HCT116 (cell line): ENCODE measurements around the gene TOR1AIP1. TPM values are rescaled to one million over a fixed set of nuclear protein-coding genes. Genes with fewer than 3 reads are reported as not detected.

ENCODE experiments used
- ATAC-seq: fragments of 200-7000 bp; cut with Tn5 transposase; 2 replicates; pipeline ENCODE4 v1.9.1; 2020; ENCODE audit warnings: mild to moderate bottlenecking, moderate library complexity
- BruUV-seq: library from RNA; stranded (reverse); fragments of 400-500 nt; replicated peaks from 2 replicates; lab custom pipeline; 2021; lab: Mats Ljungman, UMichigan
- CTCF ChIA-PET: fragments of 300-600 bp; sonication (Branson Sonifier 250); formaldehyde crosslinking; loops from one replicate; lab custom pipeline; 2021; ENCODE audit warnings: antibody characterized with exemption; lab: Charles Lee
- POLR2A ChIA-PET: fragments of 300-600, 350-600 bp; sonication (Branson Sonifier 250); formaldehyde crosslinking; loops from one replicate; lab custom pipeline; 2021; ENCODE audit warnings: antibody characterized with exemption; lab: Charles Lee
- RAD21 ChIA-PET, 2 experiments: fragments of 300-600 bp; sonication (Branson Sonifier 250); formaldehyde crosslinking; loops; one replicate each; lab custom pipeline; 2023; ENCODE audit warnings: low total read pairs in 2 of 2; ENCODE audit not compliant: uncharacterized antibody in 2 of 2, unreplicated experiment in 2 of 2, low non-redundant PET in 1 of 2; lab: Charles Lee
- DNase-seq: peaks from one replicate; pipeline ENCODE4 v3.0.0-alpha.2; 2010; ENCODE audit warnings: low read depth, low spot score
- H2AFZ ChIP-seq: fragments of 200-600 bp; shearing (Covaris generic), sonication (generic); 2 replicates; pipeline ENCODE4 v1.6.1; 2017; ENCODE audit warnings: low read depth, mixed run types, mixed read lengths, antibody characterized with exemption, low read length; ENCODE audit not compliant: poor library complexity, severe bottlenecking
- H3K27ac ChIP-seq: 2 replicates; pipeline ENCODE4 v1.5.1; 2012; ENCODE audit warnings: low read depth, low read length
- H3K27me3 ChIP-seq: fragments of 200-600 bp; sonication (generic); 2 replicates; pipeline ENCODE4 v1.6.1; 2016; ENCODE audit warnings: mixed run types, low read length, mixed read lengths; ENCODE audit not compliant: insufficient read depth
- H3K36me3 ChIP-seq, 2 experiments: fragments of 200-500 bp in 1 of 2; fragments of 200-600 bp in 1 of 2; sonication (Bioruptor generic) in 1 of 2; sonication (generic) in 1 of 2; 2 replicates each; pipeline versions ENCODE4 v1.5.1 to v1.6.1; 2014 to 2016; ENCODE audit warnings: low read length in 2 of 2, inconsistent platforms in 1 of 2, mixed read lengths in 1 of 2, mixed run types in 1 of 2; ENCODE audit not compliant: insufficient read depth in 2 of 2, control insufficient read depth in 1 of 2
- H3K4me1 ChIP-seq, 2 experiments: fragments of 200-600 bp in 1 of 2; sonication (generic) in 1 of 2; 2 replicates each; pipeline versions ENCODE4 v1.5.1 to v1.6.1; 2012 to 2017; ENCODE audit warnings: low read length in 2 of 2, inconsistent platforms in 1 of 2, mild to moderate bottlenecking in 1 of 2, mixed read lengths in 1 of 2, mixed run types in 1 of 2, moderate library complexity in 1 of 2; ENCODE audit not compliant: insufficient read depth in 2 of 2, control insufficient read depth in 1 of 2
- H3K4me2 ChIP-seq: fragments of 200-600 bp; sonication (generic); 2 replicates; pipeline ENCODE4 v1.6.1; 2017; ENCODE audit warnings: mixed run types, low read length, mixed read lengths
- H3K4me3 ChIP-seq, 2 experiments: fragments of 200-600 bp in 1 of 2; sonication (generic) in 1 of 2; replicated peaks in 1 of 2; 2 replicates each; pipeline ENCODE4 v1.5.1; 2011 to 2016; ENCODE audit warnings: low read length in 2 of 2, control low read depth in 1 of 2, low read depth in 1 of 2, mild to moderate bottlenecking in 1 of 2, mixed read lengths in 1 of 2, mixed run types in 1 of 2
- H3K79me2 ChIP-seq: fragments of 200-600 bp; sonication (generic); 2 replicates; pipeline ENCODE4 v1.6.1; 2017; ENCODE audit warnings: mild to moderate bottlenecking, mixed run types, low read length, moderate library complexity, mixed read lengths; ENCODE audit not compliant: insufficient read depth
- H3K9ac ChIP-seq: fragments of 200-600 bp; sonication (generic); 2 replicates; pipeline ENCODE4 v1.6.1; 2016; ENCODE audit warnings: low read length, mixed read lengths
- H3K9me2 ChIP-seq: fragments of 200-600 bp; sonication (generic), shearing (Covaris generic); 2 replicates; pipeline ENCODE4 v1.6.1; 2017; ENCODE audit warnings: mixed run types, mild to moderate bottlenecking, moderate library complexity; ENCODE audit not compliant: insufficient read depth
- H3K9me3 ChIP-seq, 2 experiments: fragments of 200-500 bp in 1 of 2; fragments of 200-600 bp in 1 of 2; sonication (Bioruptor generic) in 1 of 2; sonication (generic) in 1 of 2; 2 replicates each; pipeline ENCODE4 v1.6.1; 2014 to 2017; ENCODE audit warnings: low read length in 2 of 2, mixed read lengths in 2 of 2, inconsistent platforms in 1 of 2, low read depth in 1 of 2, mild to moderate bottlenecking in 1 of 2, mixed run types in 1 of 2, moderate library complexity in 1 of 2; ENCODE audit not compliant: control insufficient read depth in 1 of 2, insufficient read depth in 1 of 2
- H4K20me1 ChIP-seq: fragments of 200-600 bp; sonication (generic), shearing (Covaris generic); 2 replicates; pipeline ENCODE4 v1.6.1; 2017; ENCODE audit warnings: mixed run types, mild to moderate bottlenecking, moderate library complexity; ENCODE audit not compliant: insufficient read depth
- CBX3 ChIP-seq: IDR thresholded peaks from 2 replicates; pipeline ENCODE4 v1.6.1; 2012; ENCODE audit warnings: low read depth
- EGR1 ChIP-seq: IDR thresholded peaks from 2 replicates; pipeline ENCODE4 v1.6.1; 2012; ENCODE audit warnings: low read depth
- ELF1 ChIP-seq: IDR thresholded peaks from 2 replicates; pipeline ENCODE4 v1.6.1; 2012; ENCODE audit warnings: low read depth, borderline replicate concordance
- EZH2 ChIP-seq: fragments of 200-600 bp; sonication (generic); IDR thresholded peaks from 2 replicates; pipeline ENCODE4 v1.6.1; 2017; ENCODE audit warnings: antibody characterized with exemption, mixed run types
- EZH2phosphoT487 ChIP-seq: fragments of 200-600 bp; IDR thresholded peaks from 2 replicates; pipeline ENCODE4 v1.6.1; 2018; ENCODE audit warnings: antibody characterized with exemption, borderline replicate concordance
- FOSL1 ChIP-seq: IDR thresholded peaks from 2 replicates; pipeline ENCODE4 v1.6.1; 2012; ENCODE audit warnings: low read depth
- JUND ChIP-seq: IDR thresholded peaks from 2 replicates; pipeline ENCODE4 v1.6.1; 2012
- POLR2A ChIP-seq: IDR thresholded peaks from 2 replicates; pipeline ENCODE4 v1.7.0; 2011; ENCODE audit warnings: borderline replicate concordance; ENCODE audit not compliant: insufficient read depth, insufficient read length; ENCODE audit errors: extremely low read depth
- RAD21 ChIP-seq: IDR thresholded peaks from 2 replicates; pipeline ENCODE4 v1.6.1; 2012; ENCODE audit warnings: low read depth, mild to moderate bottlenecking
- SIN3A ChIP-seq: IDR thresholded peaks from 2 replicates; pipeline ENCODE4 v1.6.1; 2012; ENCODE audit warnings: low read depth
- SRF ChIP-seq: IDR thresholded peaks from 2 replicates; pipeline ENCODE4 v1.6.1; 2012; ENCODE audit warnings: low read depth
- TCF7L2 ChIP-seq: IDR thresholded peaks from 2 replicates; pipeline ENCODE4 v1.7.0; 2011; ENCODE audit warnings: borderline replicate concordance, inconsistent platforms; ENCODE audit not compliant: insufficient read depth, insufficient read length; ENCODE audit errors: extremely low read depth
- YY1 ChIP-seq: IDR thresholded peaks from 2 replicates; pipeline ENCODE4 v1.6.1; 2011; ENCODE audit warnings: low read length, low read depth, moderate library complexity, mild to moderate bottlenecking; ENCODE audit not compliant: insufficient replicate concordance; ENCODE audit errors: extremely low read depth
- ZFX ChIP-seq: fragments of 450-650 bp; IDR thresholded peaks from 2 replicates; pipeline ENCODE4 v1.6.1; 2017
- intact Hi-C: fragments of 100-400 bp; cut with micrococcal nuclease; formaldehyde crosslinking; loops from 2 replicates; pipeline ENCODE4 v1.10.0; 2022
- total RNA-seq: library from RNA; stranded (reverse); gene quantifications from one replicate; pipeline ENCODE4 v1.2.1, GENCODE V29; 2021; ENCODE audit not compliant: unreplicated experiment
- TF ChIP-seq, protein P1 (sequence below): IDR thresholded peaks from 2 replicates; pipeline ENCODE4 v1.6.1; 2012
- TF ChIP-seq, protein P2 (sequence below), 3 experiments: fragments of 200-600 bp in 1 of 3; sonication (generic) in 1 of 3; IDR thresholded peaks in 2 of 3; conservative IDR thresholded peaks in 1 of 3; 2 replicates each; pipeline ENCODE4 v1.5.1; 2012 to 2017; ENCODE audit warnings: low read depth in 2 of 3, low read length in 2 of 3, antibody characterized with exemption in 1 of 3, borderline replicate concordance in 1 of 3, control low read depth in 1 of 3, mild to moderate bottlenecking in 1 of 3, mixed read lengths in 1 of 3, mixed run types in 1 of 3, moderate library complexity in 1 of 3; ENCODE audit not compliant: insufficient read depth in 1 of 3
- TF ChIP-seq, protein P3 (sequence below): IDR thresholded peaks from 2 replicates; pipeline ENCODE4 v1.6.1; 2011; ENCODE audit warnings: mild to moderate bottlenecking, low read length, moderate library complexity; ENCODE audit not compliant: insufficient replicate concordance; ENCODE audit errors: extremely low read depth
- TF ChIP-seq, protein P4 (sequence below): IDR thresholded peaks from 2 replicates; pipeline ENCODE4 v1.6.1; 2012; ENCODE audit warnings: low read depth

The TOR1AIP1 gene
- total RNA-seq, 1 experiment from 2014 or later: 30.5 TPM

DNA sequence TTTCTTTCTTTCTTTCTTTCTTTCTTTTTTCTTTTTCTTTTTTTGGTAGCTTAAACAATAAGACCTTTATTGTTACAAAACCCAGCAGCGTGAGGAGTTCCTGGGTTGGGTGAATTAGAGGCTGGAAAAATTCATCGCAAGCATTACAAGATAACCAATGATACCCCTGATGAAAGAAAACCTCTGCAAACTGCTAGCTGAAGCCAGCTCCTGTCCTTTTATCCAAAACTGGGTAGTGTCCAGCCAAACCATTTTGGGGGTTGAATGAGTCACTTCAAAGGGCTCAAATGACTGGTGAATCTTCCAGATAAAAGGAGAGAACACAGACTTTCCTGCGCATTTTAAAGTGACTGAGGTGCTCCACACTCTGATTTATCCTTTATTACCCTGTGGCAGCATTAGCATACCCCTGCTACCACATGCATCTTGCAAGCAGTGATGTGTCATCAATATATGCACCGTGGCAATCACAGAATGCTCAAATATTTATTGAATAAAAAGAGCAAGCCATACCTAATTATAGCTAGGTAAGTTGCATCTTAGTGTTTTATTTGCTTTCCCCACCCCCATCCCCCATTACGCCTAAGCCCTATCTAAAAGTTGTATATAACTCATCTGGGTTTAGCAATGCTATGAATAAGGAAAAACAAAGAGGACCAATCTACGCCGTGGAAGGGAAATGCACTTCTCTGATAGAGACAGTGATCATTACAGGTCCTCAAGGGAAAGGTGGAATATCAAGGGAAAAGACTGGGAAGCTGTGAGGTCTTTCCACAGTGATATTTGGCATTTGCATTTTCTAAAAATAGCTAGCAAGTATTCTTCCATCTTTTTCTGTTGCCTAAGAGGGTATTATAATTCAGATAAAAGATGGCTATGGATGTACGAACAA, 40.1 kb downstream of the TOR1AIP1 start:
- CTCF ChIA-PET: no interaction called here
- no peaks in the 10 kb centered on the region for H3K79me2 ChIP-seq
- no peak overlapping the region for H3K4me3 ChIP-seq
- H4K20me1 ChIP-seq: no peaks in the 10 kb centered on the region
- TF ChIP-seq EGR1 (no peak), SRF (no peak), JUND (no peak), ELF1 (no peak), SIN3A (no peak), FOSL1 (no peak), EZH2 (no peak), TCF7L2 (no peak), CBX3 (no peak), RAD21 (no peak), POLR2A (no peak), ZFX (no peak), EZH2phosphoT487 (no peak), YY1 (no peak)
- TF ChIP-seq, protein P1, sequence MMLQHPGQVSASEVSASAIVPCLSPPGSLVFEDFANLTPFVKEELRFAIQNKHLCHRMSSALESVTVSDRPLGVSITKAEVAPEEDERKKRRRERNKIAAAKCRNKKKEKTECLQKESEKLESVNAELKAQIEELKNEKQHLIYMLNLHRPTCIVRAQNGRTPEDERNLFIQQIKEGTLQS: no peak
- TF ChIP-seq, protein P2, sequence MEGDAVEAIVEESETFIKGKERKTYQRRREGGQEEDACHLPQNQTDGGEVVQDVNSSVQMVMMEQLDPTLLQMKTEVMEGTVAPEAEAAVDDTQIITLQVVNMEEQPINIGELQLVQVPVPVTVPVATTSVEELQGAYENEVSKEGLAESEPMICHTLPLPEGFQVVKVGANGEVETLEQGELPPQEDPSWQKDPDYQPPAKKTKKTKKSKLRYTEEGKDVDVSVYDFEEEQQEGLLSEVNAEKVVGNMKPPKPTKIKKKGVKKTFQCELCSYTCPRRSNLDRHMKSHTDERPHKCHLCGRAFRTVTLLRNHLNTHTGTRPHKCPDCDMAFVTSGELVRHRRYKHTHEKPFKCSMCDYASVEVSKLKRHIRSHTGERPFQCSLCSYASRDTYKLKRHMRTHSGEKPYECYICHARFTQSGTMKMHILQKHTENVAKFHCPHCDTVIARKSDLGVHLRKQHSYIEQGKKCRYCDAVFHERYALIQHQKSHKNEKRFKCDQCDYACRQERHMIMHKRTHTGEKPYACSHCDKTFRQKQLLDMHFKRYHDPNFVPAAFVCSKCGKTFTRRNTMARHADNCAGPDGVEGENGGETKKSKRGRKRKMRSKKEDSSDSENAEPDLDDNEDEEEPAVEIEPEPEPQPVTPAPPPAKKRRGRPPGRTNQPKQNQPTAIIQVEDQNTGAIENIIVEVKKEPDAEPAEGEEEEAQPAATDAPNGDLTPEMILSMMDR (IDR thresholded peaks at IDR 0.05 in 2 of 3, conservative IDR thresholded peaks at IDR 0.05 in 1 of 3; ENCODE audit: borderline replicate concordance in 1 of 3, insufficient read depth in 1 of 3, low read depth in 2 of 3, low read length in 2 of 3): no peak
- TF ChIP-seq, protein P3, sequence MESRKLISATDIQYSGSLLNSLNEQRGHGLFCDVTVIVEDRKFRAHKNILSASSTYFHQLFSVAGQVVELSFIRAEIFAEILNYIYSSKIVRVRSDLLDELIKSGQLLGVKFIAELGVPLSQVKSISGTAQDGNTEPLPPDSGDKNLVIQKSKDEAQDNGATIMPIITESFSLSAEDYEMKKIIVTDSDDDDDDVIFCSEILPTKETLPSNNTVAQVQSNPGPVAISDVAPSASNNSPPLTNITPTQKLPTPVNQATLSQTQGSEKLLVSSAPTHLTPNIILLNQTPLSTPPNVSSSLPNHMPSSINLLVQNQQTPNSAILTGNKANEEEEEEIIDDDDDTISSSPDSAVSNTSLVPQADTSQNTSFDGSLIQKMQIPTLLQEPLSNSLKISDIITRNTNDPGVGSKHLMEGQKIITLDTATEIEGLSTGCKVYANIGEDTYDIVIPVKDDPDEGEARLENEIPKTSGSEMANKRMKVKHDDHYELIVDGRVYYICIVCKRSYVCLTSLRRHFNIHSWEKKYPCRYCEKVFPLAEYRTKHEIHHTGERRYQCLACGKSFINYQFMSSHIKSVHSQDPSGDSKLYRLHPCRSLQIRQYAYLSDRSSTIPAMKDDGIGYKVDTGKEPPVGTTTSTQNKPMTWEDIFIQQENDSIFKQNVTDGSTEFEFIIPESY: no peak
- TF ChIP-seq, protein P4, sequence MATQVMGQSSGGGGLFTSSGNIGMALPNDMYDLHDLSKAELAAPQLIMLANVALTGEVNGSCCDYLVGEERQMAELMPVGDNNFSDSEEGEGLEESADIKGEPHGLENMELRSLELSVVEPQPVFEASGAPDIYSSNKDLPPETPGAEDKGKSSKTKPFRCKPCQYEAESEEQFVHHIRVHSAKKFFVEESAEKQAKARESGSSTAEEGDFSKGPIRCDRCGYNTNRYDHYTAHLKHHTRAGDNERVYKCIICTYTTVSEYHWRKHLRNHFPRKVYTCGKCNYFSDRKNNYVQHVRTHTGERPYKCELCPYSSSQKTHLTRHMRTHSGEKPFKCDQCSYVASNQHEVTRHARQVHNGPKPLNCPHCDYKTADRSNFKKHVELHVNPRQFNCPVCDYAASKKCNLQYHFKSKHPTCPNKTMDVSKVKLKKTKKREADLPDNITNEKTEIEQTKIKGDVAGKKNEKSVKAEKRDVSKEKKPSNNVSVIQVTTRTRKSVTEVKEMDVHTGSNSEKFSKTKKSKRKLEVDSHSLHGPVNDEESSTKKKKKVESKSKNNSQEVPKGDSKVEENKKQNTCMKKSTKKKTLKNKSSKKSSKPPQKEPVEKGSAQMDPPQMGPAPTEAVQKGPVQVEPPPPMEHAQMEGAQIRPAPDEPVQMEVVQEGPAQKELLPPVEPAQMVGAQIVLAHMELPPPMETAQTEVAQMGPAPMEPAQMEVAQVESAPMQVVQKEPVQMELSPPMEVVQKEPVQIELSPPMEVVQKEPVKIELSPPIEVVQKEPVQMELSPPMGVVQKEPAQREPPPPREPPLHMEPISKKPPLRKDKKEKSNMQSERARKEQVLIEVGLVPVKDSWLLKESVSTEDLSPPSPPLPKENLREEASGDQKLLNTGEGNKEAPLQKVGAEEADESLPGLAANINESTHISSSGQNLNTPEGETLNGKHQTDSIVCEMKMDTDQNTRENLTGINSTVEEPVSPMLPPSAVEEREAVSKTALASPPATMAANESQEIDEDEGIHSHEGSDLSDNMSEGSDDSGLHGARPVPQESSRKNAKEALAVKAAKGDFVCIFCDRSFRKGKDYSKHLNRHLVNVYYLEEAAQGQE: no peak
- TF ChIP-seq, all 23 proteins: peak for 0
- Histone ChIP-seq H3K4me2 (no peak overlapping the region), H3K36me3 (peaks cover 4 to 16% of the 10 kb centered on the region in 2 experiments; a peak in 2 of 4 replicates), H2AFZ (no peak overlapping the region), H3K9me3 (no peaks in the 10 kb centered on the region), H3K4me1 (no peaks in the 10 kb centered on the region), H3K9me2 (no peaks in the 10 kb centered on the region), H3K9ac (no peak overlapping the region), H3K27ac (no peak overlapping the region), H3K27me3 (no peaks in the 10 kb centered on the region)
- RAD21 ChIA-PET: no interaction called here
- intact Hi-C loops: no loop called here
- DNase-seq (no peak), ATAC-seq (no peak)
- no TSS peak for BruUV-seq
- POLR2A ChIA-PET: no interaction called here
